Measurements from ENCODE around the gene OBSCN. TPM values are rescaled to one million over a fixed set of nuclear protein-coding genes. Genes with fewer than 3 reads are reported as not detected.

Gene OBSCN
- total and polyA plus RNA-seq, 7 experiments from 2014 or later = 1.3 to 132 (median 76.4) TPM

- Mint-ChIP-seq H3K36me3 (peaks cover 9 to 45% (median 15%) of the 10 kb centered on the region in 5 donors), H3K4me3 (no peak overlapping the region), H3K4me1 (no peaks in the 10 kb centered on the region), H3K9me3 (peaks cover 0 to 11% (median 0%) of the 10 kb centered on the region in 11 donors), H3K27ac (no peak overlapping the region), H3K27me3 (no peaks in the 10 kb centered on the region)
- no peaks in the 10 kb centered on the region for H3K27me3 ChIP-seq (ENCODE audit: control insufficient read depth in 2 of 2, insufficient read depth in 2 of 2, low read length in 2 of 2)
- no peak overlapping the region for H3K27ac ChIP-seq (ENCODE audit: low read depth, low read length)
- no peak overlapping the region for H3K4me3 ChIP-seq (ENCODE audit: low read length)
- POLR2A ChIA-PET = no interaction called here
- DNase-seq = no peak
- no peaks in the 10 kb centered on the region for H3K4me1 ChIP-seq (ENCODE audit: control insufficient read depth in 2 of 2, insufficient read depth in 2 of 2, low read length in 2 of 2)
- H3K36me3 ChIP-seq (ENCODE audit: control insufficient read depth in 2 of 3, insufficient read depth in 3 of 3, low read length in 3 of 3) = peaks cover 0 to 73% (median 0%) of the 10 kb centered on the region in 3 experiments
- intact Hi-C loops (cut with micrococcal nuclease) = no loop called here
- CTCF ChIA-PET = interaction anchor here (0.6 kb wide), 1 partner anchor 123 kb away, joined by 4 read pairs; no protein-coding TSS in a partner anchor
- no peak for ATAC-seq
- H3K9me3 ChIP-seq (ENCODE audit: control insufficient read depth in 2 of 3, low read length in 3 of 3) = peaks cover 0 to 8% (median 0%) of the 10 kb centered on the region in 3 experiments
Measured at GRCh38 chr1:228340686-228341449, 133.0 kb downstream of the OBSCN start.

- Mint-ChIP-seq H3K27ac (no peak overlapping the region), H3K4me1 (no peaks in the 10 kb centered on the region), H3K36me3 (peaks cover 9 to 45% (median 15%) of the 10 kb centered on the region in 5 donors), H3K27me3 (no peaks in the 10 kb centered on the region), H3K9me3 (peaks cover 0 to 11% (median 0%) of the 10 kb centered on the region in 11 donors), H3K4me3 (no peak overlapping the region)
- ChIA-PET CTCF (no interaction called here), POLR2A (no interaction called here)
- Histone ChIP-seq H3K9me3 (ENCODE audit: control insufficient read depth in 2 of 3, low read length in 3 of 3) (peaks cover 0 to 8% (median 0%) of the 10 kb centered on the region in 3 experiments), H3K36me3 (ENCODE audit: control insufficient read depth in 2 of 3, insufficient read depth in 3 of 3, low read length in 3 of 3) (peaks cover 0 to 67% (median 0%) of the 10 kb centered on the region in 3 experiments), H3K27ac (ENCODE audit: low read depth, low read length) (no peak overlapping the region), H3K27me3 (ENCODE audit: control insufficient read depth in 2 of 2, insufficient read depth in 2 of 2, low read length in 2 of 2) (no peaks in the 10 kb centered on the region), H3K4me1 (ENCODE audit: control insufficient read depth in 2 of 2, insufficient read depth in 2 of 2, low read length in 2 of 2) (no peaks in the 10 kb centered on the region), H3K4me3 (ENCODE audit: low read length) (no peak overlapping the region)
- ATAC-seq (no peak), DNase-seq (no peak)
- intact Hi-C loops (cut with micrococcal nuclease) = no loop called here
Measured at GRCh38 chr1:228341450-228341813, 133.6 kb downstream of the OBSCN start.

- Histone ChIP-seq H3K36me3 (ENCODE audit: control insufficient read depth in 2 of 3, insufficient read depth in 3 of 3, low read length in 3 of 3) (peaks cover 0 to 61% (median 0%) of the 10 kb centered on the region in 3 experiments), H3K27me3 (ENCODE audit: control insufficient read depth in 2 of 2, insufficient read depth in 2 of 2, low read length in 2 of 2) (no peaks in the 10 kb centered on the region), H3K4me3 (ENCODE audit: low read length) (no peak overlapping the region), H3K4me1 (ENCODE audit: control insufficient read depth in 2 of 2, insufficient read depth in 2 of 2, low read length in 2 of 2) (no peaks in the 10 kb centered on the region), H3K9me3 (ENCODE audit: control insufficient read depth in 2 of 3, low read length in 3 of 3) (peaks cover 0 to 8% (median 0%) of the 10 kb centered on the region in 3 experiments), H3K27ac (ENCODE audit: low read depth, low read length) (no peak overlapping the region)
- peak overlapping the region in 1 of 9 donors; percentile 50 for H3K27ac Mint-ChIP-seq
- DNase-seq = no peak
- H3K9me3 Mint-ChIP-seq = peaks cover 0 to 11% (median 0%) of the 10 kb centered on the region in 11 donors
- ChIA-PET CTCF (no interaction called here), POLR2A (no interaction called here)
- peaks cover 9 to 40% (median 15%) of the 10 kb centered on the region in 5 donors for H3K36me3 Mint-ChIP-seq
- H3K4me3 Mint-ChIP-seq = no peak overlapping the region
- no peak for ATAC-seq
- intact Hi-C loops (cut with micrococcal nuclease) = no loop called here
- no peaks in the 10 kb centered on the region for H3K4me1 Mint-ChIP-seq
- H3K27me3 Mint-ChIP-seq = no peaks in the 10 kb centered on the region
Measured at GRCh38 chr1:228341814-228342626, 134.2 kb downstream of the OBSCN start.

- peaks cover 0 to 11% (median 0%) of the 10 kb centered on the region in 11 donors for H3K9me3 Mint-ChIP-seq
- Histone ChIP-seq H3K27me3 (ENCODE audit: control insufficient read depth in 2 of 2, insufficient read depth in 2 of 2, low read length in 2 of 2) (no peaks in the 10 kb centered on the region), H3K9me3 (ENCODE audit: control insufficient read depth in 2 of 3, low read length in 3 of 3) (peaks cover 0 to 8% (median 0%) of the 10 kb centered on the region in 3 experiments), H3K4me1 (ENCODE audit: control insufficient read depth in 2 of 2, insufficient read depth in 2 of 2, low read length in 2 of 2) (no peaks in the 10 kb centered on the region), H3K27ac (ENCODE audit: low read depth, low read length) (no peak overlapping the region), H3K36me3 (ENCODE audit: control insufficient read depth in 2 of 3, insufficient read depth in 3 of 3, low read length in 3 of 3) (peaks cover 0 to 54% (median 0%) of the 10 kb centered on the region in 3 experiments), H3K4me3 (ENCODE audit: low read length) (no peak overlapping the region)
- H3K4me1 Mint-ChIP-seq = no peaks in the 10 kb centered on the region
- H3K36me3 Mint-ChIP-seq = peaks cover 9 to 37% (median 15%) of the 10 kb centered on the region in 5 donors
- ChIA-PET CTCF (no interaction called here), POLR2A (interaction anchor here (0.5 kb wide), 1 partner anchor 42 kb away, joined by 3 read pairs; no protein-coding TSS in a partner anchor)
- no peaks in the 10 kb centered on the region for H3K27me3 Mint-ChIP-seq
- intact Hi-C loops (cut with micrococcal nuclease) = no loop called here
- ATAC-seq (no peak), DNase-seq (no peak)
- H3K4me3 Mint-ChIP-seq = no peak overlapping the region
- H3K27ac Mint-ChIP-seq = no peak overlapping the region
Measured at GRCh38 chr1:228342627-228343190, 134.9 kb downstream of the OBSCN start.

GRCh38 chr1:228343191-228343661, 135.4 kb downstream of the OBSCN start:
- Histone ChIP-seq H3K27me3 (ENCODE audit: control insufficient read depth in 2 of 2, insufficient read depth in 2 of 2, low read length in 2 of 2) (no peaks in the 10 kb centered on the region), H3K27ac (ENCODE audit: low read depth, low read length) (no peak overlapping the region), H3K9me3 (ENCODE audit: control insufficient read depth in 2 of 3, low read length in 3 of 3) (peaks cover 0 to 8% (median 0%) of the 10 kb centered on the region in 3 experiments), H3K4me3 (ENCODE audit: low read length) (no peak overlapping the region), H3K36me3 (ENCODE audit: control insufficient read depth in 2 of 3, insufficient read depth in 3 of 3, low read length in 3 of 3) (peaks cover 0 to 49% (median 0%) of the 10 kb centered on the region in 3 experiments), H3K4me1 (ENCODE audit: control insufficient read depth in 2 of 2, insufficient read depth in 2 of 2, low read length in 2 of 2) (no peaks in the 10 kb centered on the region)
- Mint-ChIP-seq H3K4me3 (no peak overlapping the region), H3K36me3 (peaks cover 9 to 37% (median 15%) of the 10 kb centered on the region in 5 donors), H3K27ac (no peak overlapping the region), H3K27me3 (no peaks in the 10 kb centered on the region), H3K4me1 (no peaks in the 10 kb centered on the region), H3K9me3 (peaks cover 0 to 11% (median 0%) of the 10 kb centered on the region in 11 donors)
- ChIA-PET CTCF (no interaction called here), POLR2A (interaction anchor here (0.5 kb wide), 1 partner anchor 41 kb away, joined by 3 read pairs; no protein-coding TSS in a partner anchor)
- no peak for DNase-seq
- intact Hi-C loops (cut with micrococcal nuclease) = no loop called here
- ATAC-seq = no peak

- H3K27me3 Mint-ChIP-seq = no peaks in the 10 kb centered on the region
- no peak overlapping the region for H3K4me3 ChIP-seq (ENCODE audit: low read length)
- H3K4me3 Mint-ChIP-seq = no peak overlapping the region
- no peak overlapping the region for H3K27ac ChIP-seq (ENCODE audit: low read depth, low read length)
- peaks cover 0 to 4% (median 0%) of the 10 kb centered on the region in 7 donors for H3K4me1 Mint-ChIP-seq
- CTCF ChIA-PET = no interaction called here
- intact Hi-C loops (cut with micrococcal nuclease) = no loop called here
- H3K27ac Mint-ChIP-seq = no peak overlapping the region
- H3K4me1 ChIP-seq (ENCODE audit: control insufficient read depth in 2 of 2, insufficient read depth in 2 of 2, low read length in 2 of 2) = no peaks in the 10 kb centered on the region
- no peak for DNase-seq
- peaks cover 0 to 8% (median 0%) of the 10 kb centered on the region in 3 experiments for H3K9me3 ChIP-seq (ENCODE audit: control insufficient read depth in 2 of 3, low read length in 3 of 3)
- peak; percentile 5 for ATAC-seq
- no peaks in the 10 kb centered on the region for H3K27me3 ChIP-seq (ENCODE audit: control insufficient read depth in 2 of 2, insufficient read depth in 2 of 2, low read length in 2 of 2)
- H3K36me3 Mint-ChIP-seq = peaks cover 9 to 29% (median 15%) of the 10 kb centered on the region in 5 donors
- H3K9me3 Mint-ChIP-seq = peaks cover 0 to 11% (median 0%) of the 10 kb centered on the region in 11 donors
- peaks cover 0 to 35% (median 0%) of the 10 kb centered on the region in 3 experiments for H3K36me3 ChIP-seq (ENCODE audit: control insufficient read depth in 2 of 3, insufficient read depth in 3 of 3, low read length in 3 of 3)
- POLR2A ChIA-PET = no interaction called here
Measured at GRCh38 chr1:228344631-228345072, 136.8 kb downstream of the OBSCN start.

All from naive thymus-derived CD4-positive, alpha-beta T cell (primary cell).